HG03521 (cell line): Measurements from ENCODE around the gene SLC4A8.

Source experiments
- ATAC-seq: cut with Tn5 transposase; IDR thresholded peaks from one replicate; pipeline ENCODE4 v1.9.1; 2021; ENCODE audit warnings: mild to moderate bottlenecking, moderate library complexity; ENCODE audit not compliant: unreplicated experiment

The SLC4A8 gene

GRCh38 chr12:51395283-51396230 is 29.1 kb upstream of the SLC4A8 start:
- no peak for ATAC-seq

- ATAC-seq, result no peak
Observed at GRCh38 chr12:51397670-51398069, 27.0 kb upstream of the SLC4A8 start.

DNA sequence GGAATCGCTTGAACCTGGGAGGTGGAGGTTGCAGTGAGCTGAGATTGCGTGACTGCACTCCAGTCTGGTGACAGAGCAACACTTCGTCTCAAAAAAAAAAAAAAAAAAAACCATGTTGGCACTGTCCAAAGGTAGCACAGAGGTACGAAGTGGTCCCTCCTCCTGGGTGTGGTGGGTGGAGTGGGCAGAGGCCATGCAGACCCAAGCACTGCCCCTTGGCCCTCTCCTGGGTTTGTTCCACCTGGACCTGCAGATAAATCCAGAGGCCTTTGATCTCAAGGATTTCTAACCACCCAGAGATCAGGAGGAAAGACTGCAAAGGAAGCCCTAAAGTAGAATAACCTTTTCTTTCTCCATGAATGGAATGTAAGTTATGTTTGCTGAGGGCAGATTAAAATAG is 24.7 kb upstream of the SLC4A8 start:
- ATAC-seq, result no peak

- ATAC-seq, result no peak
Observed at GRCh38 chr12:51401020-51401419, 23.6 kb upstream of the SLC4A8 start.

DNA sequence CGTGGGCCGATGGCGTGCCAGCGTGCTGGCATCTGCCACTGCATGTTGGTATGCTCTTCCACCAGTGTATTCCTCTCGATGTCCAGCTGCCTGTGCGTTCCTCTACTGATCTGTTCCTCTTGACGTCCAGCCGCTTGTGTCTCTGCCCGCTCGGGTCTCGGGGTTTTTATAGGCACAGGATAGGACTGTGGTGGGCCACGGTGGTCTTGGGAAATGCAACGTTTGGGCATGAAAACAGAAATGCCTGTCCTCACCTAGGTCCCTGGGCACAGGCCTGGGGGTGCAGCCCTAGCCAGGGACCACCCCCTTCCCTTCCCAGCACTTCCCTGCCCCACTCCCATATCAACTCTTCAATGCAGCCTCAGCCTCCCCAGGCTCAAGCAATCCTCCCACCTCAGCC is 23.1 kb upstream of the SLC4A8 start:
- ATAC-seq, result no peak

GRCh38 chr12:51401900-51402299 is 22.7 kb upstream of the SLC4A8 start:
- ATAC-seq, result no peak

GRCh38 chr12:51403159-51403558 is 21.5 kb upstream of the SLC4A8 start:
- ATAC-seq, result no peak

- ATAC-seq, result no peak
Observed at GRCh38 chr12:51403681-51404136, 20.9 kb upstream of the SLC4A8 start.

- no peak for ATAC-seq
Observed at GRCh38 chr12:51404627-51405026, 20.0 kb upstream of the SLC4A8 start.

- ATAC-seq, result no peak
Observed at GRCh38 chr12:51405801-51406207, 18.8 kb upstream of the SLC4A8 start.

GRCh38 chr12:51406290-51406689 is 18.3 kb upstream of the SLC4A8 start:
- ATAC-seq, result no peak

GRCh38 chr12:51406859-51407258 is 17.8 kb upstream of the SLC4A8 start:
- no peak for ATAC-seq

- ATAC-seq, result no peak
Observed at GRCh38 chr12:51407604-51408003, 17.0 kb upstream of the SLC4A8 start.

GRCh38 chr12:51409846-51410245 is 14.8 kb upstream of the SLC4A8 start:
- no peak for ATAC-seq

GRCh38 chr12:51413149-51413548 is 11.5 kb upstream of the SLC4A8 start:
- no peak for ATAC-seq

- ATAC-seq, result no peak
Observed at GRCh38 chr12:51413791-51414190, 10.8 kb upstream of the SLC4A8 start.

DNA sequence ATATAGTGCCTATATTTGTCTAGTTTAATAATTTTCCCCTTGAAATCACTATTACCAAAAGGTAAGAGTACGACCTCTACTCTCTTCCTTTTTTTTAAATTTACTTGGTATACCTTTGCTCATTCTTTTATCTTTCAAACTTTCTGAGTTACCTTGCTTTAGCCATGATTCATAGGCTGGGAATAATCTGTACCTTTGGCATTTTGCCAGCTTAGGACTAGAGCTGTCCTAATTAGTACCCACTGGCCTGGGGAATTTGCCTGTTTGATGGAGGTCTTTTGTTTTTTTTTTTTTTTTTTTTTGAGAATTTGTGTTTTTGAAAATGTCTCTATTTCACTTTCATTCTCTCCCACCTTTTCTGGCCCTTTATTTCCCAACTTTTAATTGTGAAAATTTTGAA is 8.7 kb upstream of the SLC4A8 start:
- no peak for ATAC-seq

DNA sequence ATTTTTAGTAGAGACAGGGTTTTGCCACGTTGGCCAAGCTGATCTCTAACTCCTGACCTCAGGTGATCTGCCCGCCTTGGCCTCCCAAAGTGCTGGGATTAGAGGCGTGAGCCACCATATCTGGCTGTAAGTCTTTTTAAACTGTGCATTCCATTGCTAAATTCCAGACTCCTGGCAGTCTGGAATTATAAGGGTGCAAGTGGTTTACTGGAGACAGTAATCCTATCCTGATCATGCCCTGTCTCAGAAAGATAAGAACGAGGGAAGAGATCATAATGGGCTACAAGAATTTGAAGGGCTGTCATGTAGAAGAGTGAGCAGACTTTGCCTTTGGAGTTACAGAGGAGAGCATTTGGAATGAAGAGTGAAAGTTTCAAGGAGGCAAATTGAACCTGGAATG is 6.8 kb upstream of the SLC4A8 start:
- no peak for ATAC-seq

GRCh38 chr12:51419425-51420193 is 5.0 kb upstream of the SLC4A8 start:
- no peak for ATAC-seq

DNA sequence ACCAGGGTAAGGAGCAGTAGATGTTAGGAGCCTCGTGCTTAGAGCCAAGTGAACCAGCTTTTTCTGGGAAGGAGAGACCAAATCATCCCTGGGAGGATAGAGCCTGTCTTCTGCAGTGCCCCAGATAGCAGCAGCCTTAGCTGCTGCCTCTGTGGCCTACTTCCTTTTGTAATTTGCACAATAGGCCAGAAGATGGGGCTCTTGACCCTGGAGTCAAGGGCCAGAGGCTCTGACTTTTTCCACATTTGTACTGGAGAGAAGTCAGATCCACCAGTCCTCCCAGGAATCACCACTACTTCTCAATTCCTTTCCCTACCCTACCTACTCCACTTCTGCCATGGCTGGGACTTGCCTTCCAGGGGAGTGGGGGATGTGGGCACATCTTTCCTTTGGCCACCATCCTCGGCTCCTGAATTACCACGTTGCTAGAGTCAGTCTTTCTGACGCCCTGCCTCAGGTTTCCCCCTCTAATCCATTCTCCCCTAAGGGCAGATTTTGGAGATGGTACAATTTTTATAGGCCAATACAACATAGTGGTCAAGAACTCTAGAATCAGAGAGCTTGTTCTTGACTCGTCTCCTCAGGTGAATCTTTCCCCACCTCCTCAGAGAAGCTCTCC is 3.3 kb upstream of the SLC4A8 start:
- no peak for ATAC-seq

GRCh38 chr12:51424094-51424661 is 453 bp upstream of the SLC4A8 start:
- no peak for ATAC-seq
